Esophagus muscularis mucosa (tissue), 3 donors: ENCODE data around the gene HARBI1.

Source experiments
- CTCF ChIP-seq, 3 experiments: fragments of 200-600 bp in 2 of 3; fragments of 450-650 bp in 1 of 3; sonication (generic) in 2 of 3; IDR thresholded peaks; one replicate each; pipeline ENCODE4 v1.5.1; 2017 to 2019; ENCODE audit warnings: antibody characterized with exemption in 3 of 3, mild to moderate bottlenecking in 2 of 3, moderate library complexity in 1 of 3
- POLR2A ChIP-seq: fragments of 450-650 bp; IDR thresholded peaks from one replicate; pipeline ENCODE4 v1.6.1; 2017; ENCODE audit warnings: antibody characterized with exemption, moderate library complexity, mild to moderate bottlenecking, low read depth

GRCh38 chr11:46630237-46630636, 13.2 kb upstream of the HARBI1 start:
- TF ChIP-seq POLR2A (no peak), CTCF (IDR thresholded peaks at IDR 0.05) (no peak)
